Left ventricle myocardium inferior (tissue), 1 donor: Measurements from ENCODE around the gene TATDN3. TPM values are rescaled to one million over a fixed set of nuclear protein-coding genes. Genes with fewer than 3 reads are reported as not detected.
"Not testable (repeated sequence)": the region's sequence is repeated elsewhere in the genome, so short reads cannot be mapped to it uniquely, and the experiment has no call there.

Experiments
- DNase-seq: peaks from one replicate; pipeline ENCODE4 v3.0.0-alpha.2; 2020
- H3K27ac ChIP-seq: fragments of 200-600 bp; replicated peaks from 2 replicates; pipeline ENCODE4 v1.8.0; 2021
- H3K27me3 ChIP-seq: fragments of 200-600 bp; 2 replicates; pipeline ENCODE4 v1.8.0; 2021; ENCODE audit warnings: low read depth
- H3K36me3 ChIP-seq: fragments of 200-600 bp; 2 replicates; pipeline ENCODE4 v1.8.0; 2021
- H3K4me1 ChIP-seq: fragments of 200-600 bp; 2 replicates; pipeline ENCODE4 v1.8.0; 2021
- H3K4me3 ChIP-seq: fragments of 200-600 bp; 2 replicates; pipeline ENCODE4 v1.8.0; 2021; ENCODE audit warnings: mild to moderate bottlenecking, moderate library complexity
- H3K9me3 ChIP-seq: fragments of 200-600 bp; replicated peaks from 2 replicates; pipeline ENCODE4 v1.8.0; 2021
- intact Hi-C: fragments of 100-400 bp; cut with micrococcal nuclease; formaldehyde crosslinking; loops from one replicate; pipeline ENCODE4 v1.11.0; 2022
- total RNA-seq: library from RNA; stranded (reverse); fragmentation: NEBNext Ultra II Directional; extraction: Animal tissue kit (Norgen Biotek cat#: 25700); gene quantifications from one replicate; pipeline ENCODE4 v1.2.1, GENCODE V29; 2021
- TF ChIP-seq, protein P1 (sequence below): fragments of 200-600 bp; IDR thresholded peaks from 2 replicates; pipeline ENCODE4 v1.8.0; 2021; ENCODE audit warnings: antibody characterized with exemption, mild to moderate bottlenecking, borderline replicate concordance
- donor health status: DM: no; HTN: yes; CAD: no; lungs with severe emphysema.

TATDN3 gene
- total RNA-seq, 1 donor from 2014 or later: 23.5 TPM

DNA sequence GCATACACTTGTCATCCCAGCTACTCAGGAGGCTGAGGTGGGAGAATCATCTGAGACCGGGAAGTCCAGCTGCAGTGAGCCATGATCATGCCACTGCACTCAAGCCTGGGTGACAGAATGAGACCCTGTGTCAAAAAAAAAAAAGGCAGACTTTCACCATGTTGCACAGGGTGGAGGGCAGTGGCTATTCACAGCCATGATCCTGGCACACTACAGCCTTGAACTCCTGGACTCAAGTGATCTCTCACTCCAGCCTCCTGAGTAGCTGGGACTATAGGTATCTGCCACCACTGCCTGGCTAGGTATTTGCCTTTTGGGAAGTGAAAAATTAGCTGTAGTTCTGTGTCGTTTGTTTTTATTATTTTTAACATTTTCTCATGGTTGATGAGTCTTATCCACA is 36.7 kb downstream of the TATDN3 start:
- Histone ChIP-seq H3K36me3 (no peaks in the 10 kb centered on the region), H3K27ac (no peak overlapping the region), H3K9me3 (peaks cover 18% of the 10 kb centered on the region), H3K4me3 (no peak overlapping the region), H3K27me3 (no peaks in the 10 kb centered on the region), H3K4me1 (no peaks in the 10 kb centered on the region)
- TF ChIP-seq, protein P1, sequence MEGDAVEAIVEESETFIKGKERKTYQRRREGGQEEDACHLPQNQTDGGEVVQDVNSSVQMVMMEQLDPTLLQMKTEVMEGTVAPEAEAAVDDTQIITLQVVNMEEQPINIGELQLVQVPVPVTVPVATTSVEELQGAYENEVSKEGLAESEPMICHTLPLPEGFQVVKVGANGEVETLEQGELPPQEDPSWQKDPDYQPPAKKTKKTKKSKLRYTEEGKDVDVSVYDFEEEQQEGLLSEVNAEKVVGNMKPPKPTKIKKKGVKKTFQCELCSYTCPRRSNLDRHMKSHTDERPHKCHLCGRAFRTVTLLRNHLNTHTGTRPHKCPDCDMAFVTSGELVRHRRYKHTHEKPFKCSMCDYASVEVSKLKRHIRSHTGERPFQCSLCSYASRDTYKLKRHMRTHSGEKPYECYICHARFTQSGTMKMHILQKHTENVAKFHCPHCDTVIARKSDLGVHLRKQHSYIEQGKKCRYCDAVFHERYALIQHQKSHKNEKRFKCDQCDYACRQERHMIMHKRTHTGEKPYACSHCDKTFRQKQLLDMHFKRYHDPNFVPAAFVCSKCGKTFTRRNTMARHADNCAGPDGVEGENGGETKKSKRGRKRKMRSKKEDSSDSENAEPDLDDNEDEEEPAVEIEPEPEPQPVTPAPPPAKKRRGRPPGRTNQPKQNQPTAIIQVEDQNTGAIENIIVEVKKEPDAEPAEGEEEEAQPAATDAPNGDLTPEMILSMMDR: no peak
- intact Hi-C loops: no loop called here
- DNase-seq: no peak

DNA sequence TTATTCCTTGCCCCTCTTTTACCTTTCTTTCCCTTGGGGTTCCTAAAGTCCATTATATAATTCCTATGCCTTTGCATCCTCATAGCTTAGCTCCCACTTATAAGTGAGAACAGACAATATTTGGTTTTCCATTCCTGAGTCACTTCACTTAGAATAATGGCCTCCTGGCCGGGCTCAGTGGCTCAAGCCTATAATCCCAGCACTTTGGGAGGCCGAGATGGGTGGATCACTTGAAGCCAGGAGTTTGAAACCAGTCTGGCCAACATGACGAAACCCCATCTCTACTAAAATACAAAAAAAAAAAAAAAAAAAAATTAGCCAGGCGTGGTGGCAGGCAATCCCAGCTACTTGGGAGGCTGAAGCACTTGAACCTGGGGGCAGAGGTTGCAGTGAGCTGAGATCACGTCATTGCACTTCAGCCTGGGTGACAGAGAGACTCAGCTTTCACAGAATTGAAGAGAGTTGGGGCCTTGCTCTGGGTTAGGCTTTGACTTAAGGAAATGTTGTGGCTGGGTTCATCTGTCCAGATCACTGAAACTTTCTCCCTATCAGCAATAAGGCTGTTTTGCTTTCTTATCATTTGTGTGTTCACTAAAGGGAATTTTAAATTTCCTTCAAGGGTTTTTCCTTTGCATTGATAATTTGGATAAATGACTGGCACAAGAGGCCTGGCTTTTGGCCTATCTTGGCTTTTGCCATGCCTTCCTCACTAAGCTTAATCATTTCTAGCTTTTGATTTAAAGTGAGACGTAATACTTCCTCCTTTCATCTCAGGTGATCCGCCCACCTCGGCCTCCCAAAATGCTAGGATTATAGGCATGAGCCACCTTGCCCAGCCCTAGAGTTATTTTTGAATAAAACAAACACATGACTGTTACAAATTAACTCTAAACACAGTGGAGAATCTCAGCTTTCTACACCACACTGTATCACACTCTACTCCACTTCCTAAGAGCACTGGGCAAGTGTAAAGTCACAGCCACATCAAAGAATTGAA is 41.8 kb downstream of the TATDN3 start:
- H3K27me3 ChIP-seq, H3K4me3 ChIP-seq, H3K9me3 ChIP-seq, intact Hi-C loops, H3K27ac ChIP-seq, H3K4me1 ChIP-seq, H3K36me3 ChIP-seq, DNase-seq: not testable (repeated sequence)

DNA sequence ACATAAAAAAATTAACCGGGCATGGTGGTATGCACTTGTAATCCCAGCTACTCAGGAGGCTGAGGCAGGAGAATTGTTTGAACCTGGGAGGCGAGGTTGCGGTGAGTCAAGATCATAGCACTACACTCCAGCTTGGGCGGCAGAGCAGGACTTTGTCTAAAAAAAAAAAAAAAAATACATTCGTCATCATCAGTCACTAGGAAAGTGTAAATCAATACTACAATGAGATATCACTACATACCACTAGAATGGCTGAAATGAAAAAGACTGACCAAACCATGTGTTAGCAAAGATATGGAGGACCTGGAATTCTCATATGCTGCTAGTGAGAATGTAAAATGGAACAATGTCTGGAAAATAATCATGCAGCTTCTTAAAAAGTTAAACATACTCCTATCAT is 46.5 kb downstream of the TATDN3 start:
- TF ChIP-seq, protein P1: no peak

DNA sequence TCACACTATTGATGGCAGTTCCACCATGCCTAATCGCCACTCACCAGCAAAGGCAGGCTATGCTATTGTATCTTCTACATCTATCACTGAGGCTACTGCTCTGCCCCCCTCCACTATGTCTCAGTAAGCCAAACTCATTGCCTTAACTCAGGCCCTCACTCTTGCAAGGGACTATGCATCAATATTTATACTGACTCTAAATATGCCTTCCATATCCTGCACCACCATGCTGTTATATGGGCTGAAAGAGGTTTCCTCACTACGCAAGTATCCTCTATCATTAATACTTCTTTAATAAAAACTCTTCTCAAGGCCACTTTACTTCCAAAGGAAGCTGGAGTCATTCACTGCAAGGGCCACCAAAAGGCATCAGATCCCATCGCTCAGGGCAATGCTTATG is 52.8 kb downstream of the TATDN3 start:
- H3K27me3 ChIP-seq, DNase-seq, H3K27ac ChIP-seq, H3K4me1 ChIP-seq, H3K9me3 ChIP-seq, H3K36me3 ChIP-seq, intact Hi-C loops, H3K4me3 ChIP-seq: not testable (repeated sequence)

More for the DNA sequence above, 46.5 kb downstream of the TATDN3 start:
- no peak for DNase-seq
- Histone ChIP-seq H3K36me3 (no peaks in the 10 kb centered on the region), H3K4me1 (no peaks in the 10 kb centered on the region), H3K27me3 (no peaks in the 10 kb centered on the region), H3K4me3 (no peak overlapping the region), H3K9me3 (no peaks in the 10 kb centered on the region), H3K27ac (no peak overlapping the region)
- intact Hi-C loops: no loop called here

DNA sequence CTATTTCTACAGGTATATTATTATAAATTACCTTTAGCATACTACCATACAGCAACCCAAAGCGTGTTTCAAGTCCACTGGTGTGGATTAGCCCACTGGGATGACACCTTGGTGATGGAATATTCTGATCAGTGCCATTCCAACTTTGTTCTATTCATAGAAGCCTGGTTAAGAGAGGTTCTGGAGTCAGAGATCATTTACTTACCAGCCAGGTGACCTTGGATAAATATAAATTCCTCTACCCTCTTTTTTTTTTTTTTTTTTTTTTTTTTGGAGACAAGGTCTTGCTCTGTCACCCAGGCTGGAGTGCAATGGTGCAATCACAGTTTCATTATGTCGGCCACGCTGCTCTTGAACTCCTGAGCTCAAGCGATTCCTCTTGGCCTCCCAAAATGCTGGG is 55.9 kb downstream of the TATDN3 start, which contains the start of gene SPATA45:
SPATA45 (minus strand) TSS at position 101 of the 400 bp plus-strand sequence. CDS start 11,500 bp downstream, outside the sequence.
- no peak for DNase-seq
- H3K9me3 ChIP-seq: no peaks in the 10 kb centered on the region
- TF ChIP-seq, protein P1: no peak
- H3K27ac ChIP-seq: no peak within 1 kb of the TSS
- intact Hi-C loops: no loop called here
- no peaks in the 10 kb centered on the region for H3K27me3 ChIP-seq
- no peaks in the 10 kb centered on the region for H3K36me3 ChIP-seq
- no peaks in the 10 kb centered on the region for H3K4me1 ChIP-seq
- H3K4me3 ChIP-seq: no peak within 1 kb of the TSS

DNA sequence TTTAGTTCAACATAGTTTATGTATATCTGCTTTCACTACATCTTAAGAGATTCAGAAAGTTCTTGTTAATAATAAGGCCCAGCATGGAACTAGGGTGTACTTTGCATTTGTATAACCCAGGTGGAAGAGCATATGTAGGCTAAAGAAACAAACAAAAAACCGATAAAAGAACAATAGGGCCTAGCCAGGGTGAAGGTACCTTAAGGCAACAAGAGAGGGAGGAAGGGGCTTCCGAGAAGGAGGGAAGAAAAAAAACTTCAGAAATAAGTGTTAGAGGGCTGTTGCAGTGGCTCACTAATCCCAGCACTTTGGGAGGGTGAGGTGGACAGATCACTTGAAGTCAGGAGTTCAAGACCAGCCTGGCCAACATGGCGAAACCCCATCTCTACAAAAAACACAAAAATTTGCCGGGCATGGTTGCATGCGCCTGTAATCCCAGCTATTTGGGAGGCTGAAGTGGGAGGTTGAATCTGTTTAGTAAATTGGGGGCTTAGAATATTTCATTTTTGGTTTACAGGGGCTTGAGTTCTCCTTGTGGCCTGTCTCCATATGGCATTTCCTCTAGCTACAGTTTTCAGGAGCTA is 60.5 kb downstream of the TATDN3 start:
- TF ChIP-seq, protein P1: no peak

More for the DNA sequence above, 60.5 kb downstream of the TATDN3 start:
- Histone ChIP-seq H3K9me3 (no peaks in the 10 kb centered on the region), H3K27me3 (no peaks in the 10 kb centered on the region), H3K4me3 (no peak overlapping the region), H3K27ac (no peak overlapping the region), H3K4me1 (peaks cover 7% of the 10 kb centered on the region), H3K36me3 (no peaks in the 10 kb centered on the region)
- intact Hi-C loops: no loop called here
- no peak for DNase-seq
